ENCODE results near the gene OSBPL6.

- TF ChIP-seq POLR2A (IDR thresholded peaks at IDR 0.05) (no peak), CTCF (IDR thresholded peaks at IDR 0.05) (no peak), POLR2AphosphoS5 (IDR thresholded peaks at IDR 0.05) (no peak)
Measured at GRCh38 chr2:178204977-178205376, 10.7 kb downstream of the OSBPL6 start.

Measured in gastroesophageal sphincter (tissue), 3 donors.